G401.6 (cell line): ENCODE results near the gene MAT2A.

Experiments used
- FAIRE-seq: peaks from 2 replicates; lab custom pipeline; 2012; peaks lifted over from hg19 to GRCh38; lab: Jason Lieb, UNC

Gene MAT2A

GRCh38 chr2:85538507-85539360, at the start of gene MAT2A:
MAT2A (plus strand) TSS chr2:85539168; CDS start chr2:85539288, 120 bp downstream.
- peak; percentile 3 for FAIRE-seq

GRCh38 chr2:85490861-85491755, 47.9 kb upstream of the MAT2A start:
- no peak for FAIRE-seq

GRCh38 chr2:85496436-85496835, 42.5 kb upstream of the MAT2A start:
- no peak for FAIRE-seq

- no peak for FAIRE-seq
Measured at GRCh38 chr2:85497944-85498630, 40.9 kb upstream of the MAT2A start.

- FAIRE-seq: no peak
Measured at GRCh38 chr2:85501248-85501647, 37.7 kb upstream of the MAT2A start.

GRCh38 chr2:85502720-85503119, 36.2 kb upstream of the MAT2A start:
- no peak for FAIRE-seq

- FAIRE-seq: no peak
Measured at GRCh38 chr2:85503168-85503850, 35.7 kb upstream of the MAT2A start.

- FAIRE-seq: no peak
Measured at GRCh38 chr2:85503851-85504777, 34.9 kb upstream of the MAT2A start.

GRCh38 chr2:85504778-85505261, 34.1 kb upstream of the MAT2A start:
- FAIRE-seq: no peak

GRCh38 chr2:85505551-85506238, 33.3 kb upstream of the MAT2A start:
- no peak for FAIRE-seq

GRCh38 chr2:85506768-85507181, 32.2 kb upstream of the MAT2A start:
- no peak for FAIRE-seq

- FAIRE-seq: no peak
Measured at GRCh38 chr2:85511008-85511811, 27.8 kb upstream of the MAT2A start.

- FAIRE-seq: no peak
Measured at GRCh38 chr2:85514323-85514722, 24.6 kb upstream of the MAT2A start.

- no peak for FAIRE-seq
Measured at GRCh38 chr2:85516653-85517389, 22.1 kb upstream of the MAT2A start.

- no peak for FAIRE-seq
Measured at GRCh38 chr2:85522090-85522647, 16.8 kb upstream of the MAT2A start.

GRCh38 chr2:85523062-85523902, 15.7 kb upstream of the MAT2A start:
- no peak for FAIRE-seq

- FAIRE-seq: no peak
Measured at GRCh38 chr2:85523903-85524335, 15.0 kb upstream of the MAT2A start.
